Midbrain (tissue), 1 donor: ENCODE data around the gene SHLD1.
"Not testable (repeated sequence)": the region's sequence is repeated elsewhere in the genome, so short reads cannot be mapped to it uniquely, and the experiment has no call there.

Experiments used
- DNase-seq: peaks from one replicate; lab custom pipeline; 2025; lab: John Stamatoyannopoulos, UW

SHLD1 gene

GRCh38 chr20:5749952-5750779 is at the start of gene SHLD1:
Gene SHLD1 (plus strand): TSS chr20:5750401. CDS start chr20:5772866, 22,465 bp downstream.
- DNase-seq, result peak; percentile 91

GRCh38 chr20:5702339-5702738 is 47.9 kb upstream of the SHLD1 start:
- not testable (repeated sequence) for DNase-seq

- DNase-seq, result no peak
Measured at GRCh38 chr20:5703681-5704101, 46.5 kb upstream of the SHLD1 start.

- DNase-seq, result no peak
Measured at GRCh38 chr20:5705827-5706226, 44.4 kb upstream of the SHLD1 start.

- no peak for DNase-seq
Measured at GRCh38 chr20:5706797-5707196, 43.4 kb upstream of the SHLD1 start.

- no peak for DNase-seq
Measured at GRCh38 chr20:5710551-5710950, 39.6 kb upstream of the SHLD1 start.

- no peak for DNase-seq
Measured at GRCh38 chr20:5714261-5715041, 35.8 kb upstream of the SHLD1 start.

- DNase-seq, result no peak
Measured at GRCh38 chr20:5715071-5715841, 34.9 kb upstream of the SHLD1 start.

- no peak for DNase-seq
Measured at GRCh38 chr20:5716953-5717352, 33.2 kb upstream of the SHLD1 start.

GRCh38 chr20:5718896-5719595 is 31.2 kb upstream of the SHLD1 start:
- peak; percentile 9 for DNase-seq

- DNase-seq, result no peak
Measured at GRCh38 chr20:5719861-5720403, 30.3 kb upstream of the SHLD1 start.

- DNase-seq, result no peak
Measured at GRCh38 chr20:5720696-5721095, 29.5 kb upstream of the SHLD1 start.

- DNase-seq, result not testable (repeated sequence)
Measured at GRCh38 chr20:5721356-5721755, 28.8 kb upstream of the SHLD1 start.

- DNase-seq, result no peak
Measured at GRCh38 chr20:5722927-5723326, 27.3 kb upstream of the SHLD1 start.

- DNase-seq, result not testable (repeated sequence)
Measured at GRCh38 chr20:5725183-5725463, 25.1 kb upstream of the SHLD1 start.

GRCh38 chr20:5727018-5727515 is 23.1 kb upstream of the SHLD1 start:
- no peak for DNase-seq

GRCh38 chr20:5729348-5729747 is 20.9 kb upstream of the SHLD1 start:
- DNase-seq, result no peak

GRCh38 chr20:5730131-5730530 is 20.1 kb upstream of the SHLD1 start:
- DNase-seq, result no peak

- no peak for DNase-seq
Measured at GRCh38 chr20:5731753-5732366, 18.3 kb upstream of the SHLD1 start.

- no peak for DNase-seq
Measured at GRCh38 chr20:5734602-5735001, 15.6 kb upstream of the SHLD1 start.
